VCaP (cell line): ENCODE data around the gene HAVCR1.

Experiments used
- H3K27ac ChIP-seq: fragments of 450-650 bp; 2 replicates; pipeline ENCODE4 v1.5.1; 2017
- CTCF ChIP-seq: fragments of 450-650 bp; conservative IDR thresholded peaks from 2 replicates; pipeline ENCODE4 v1.5.1; 2017; ENCODE audit warnings: mild to moderate bottlenecking, moderate library complexity

Gene HAVCR1

GRCh38 chr5:157029457-157029856 lies 29.5 kb downstream of the HAVCR1 start:
- TF ChIP-seq CTCF, result no peak
- H3K27ac ChIP-seq, result no peak overlapping the region

GRCh38 chr5:157027663-157028062 lies 31.3 kb downstream of the HAVCR1 start:
- H3K27ac ChIP-seq, result peak overlapping the region; percentile 98

- peak; percentile 88 for TF ChIP-seq CTCF
- H3K27ac ChIP-seq, result peak overlapping the region; percentile 98
Measured at GRCh38 chr5:157026789-157027424, 32.0 kb downstream of the HAVCR1 start.

- H3K27ac ChIP-seq, result peak overlapping the region; percentile 98
- TF ChIP-seq CTCF, result no peak
Measured at GRCh38 chr5:157025093-157025698, 33.7 kb downstream of the HAVCR1 start.

- H3K27ac ChIP-seq, result peak overlapping the region; percentile 98
- TF ChIP-seq CTCF, result no peak
Measured at GRCh38 chr5:157024208-157024959, 34.5 kb downstream of the HAVCR1 start.

- no peak for TF ChIP-seq CTCF
- H3K27ac ChIP-seq, result peak overlapping the region; percentile 98
Measured at GRCh38 chr5:157022024-157022423, 36.9 kb downstream of the HAVCR1 start.

- peak overlapping the region; percentile 98; the same call in 1 of the 2 replicates for H3K27ac ChIP-seq
- no peak for TF ChIP-seq CTCF
Measured at GRCh38 chr5:157020511-157021222, 38.2 kb downstream of the HAVCR1 start.
